ENCODE data around the gene BICRAL.
"Not testable (repeated sequence)": the region's sequence is repeated elsewhere in the genome, so short reads cannot be mapped to it uniquely, and the experiment has no call there.

BICRAL gene

GRCh38 chr6:42766163-42766670 lies 15.6 kb upstream of the BICRAL start:
- DNase-seq, result no peak

GRCh38 chr6:42769051-42769450 lies 12.8 kb upstream of the BICRAL start:
- DNase-seq, result no peak

DNA sequence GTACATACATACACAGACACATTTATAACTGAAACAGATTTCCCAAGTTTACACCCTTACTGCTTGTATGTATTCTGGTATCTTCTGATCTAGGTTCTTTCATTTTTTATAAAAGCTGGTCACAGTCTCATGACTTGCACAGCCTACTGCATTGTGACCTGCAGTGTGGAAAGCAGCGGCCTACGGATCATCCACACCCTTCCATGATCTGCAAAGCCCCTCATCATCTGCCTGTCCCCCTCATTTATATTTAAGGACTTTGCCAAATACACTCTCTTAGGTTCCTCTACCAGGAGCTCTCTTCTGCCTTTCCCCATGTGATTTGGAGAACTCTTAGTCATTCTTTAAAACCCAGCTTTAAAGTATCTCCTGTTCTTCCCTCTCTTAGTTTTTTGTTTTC lies 12.0 kb upstream of the BICRAL start:
- no peak for DNase-seq

DNA sequence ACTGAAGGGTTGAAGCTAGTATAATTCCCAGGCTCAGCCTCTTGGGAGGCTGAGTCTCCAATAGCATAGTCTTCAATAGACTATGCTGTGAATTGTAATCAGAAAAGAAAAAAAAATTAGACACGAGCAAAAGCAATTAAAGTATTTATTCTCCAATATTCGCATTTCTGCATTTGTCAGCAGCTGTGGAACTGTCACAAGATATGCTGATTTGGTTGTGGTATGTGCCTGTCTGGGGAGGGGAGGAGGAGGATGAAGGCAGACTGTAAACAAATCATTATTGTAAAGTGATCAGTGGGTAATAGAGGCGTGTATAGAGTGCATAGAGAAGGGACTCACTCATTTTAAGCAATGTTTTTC lies 10.1 kb upstream of the BICRAL start:
- DNase-seq, result no peak

DNA sequence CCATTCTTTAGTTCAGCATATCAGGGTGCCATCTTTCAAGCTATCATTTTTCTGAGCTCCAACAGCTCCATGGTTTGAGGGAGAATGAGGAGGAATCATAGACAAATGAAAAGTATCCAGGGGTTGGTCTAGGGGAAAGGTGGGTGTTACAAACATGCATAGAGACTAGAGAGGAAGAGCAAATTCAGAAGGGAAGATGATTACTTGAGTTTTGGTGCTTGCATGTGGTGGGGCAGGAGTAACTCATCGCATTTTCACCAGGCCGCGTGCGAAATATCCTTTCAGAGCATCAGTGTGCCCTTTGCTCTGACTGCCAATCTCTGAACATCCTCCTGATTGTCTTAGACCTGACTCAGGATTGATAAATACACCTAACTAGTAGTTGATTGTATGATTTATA lies 7.7 kb upstream of the BICRAL start:
- DNase-seq, result no peak

DNA sequence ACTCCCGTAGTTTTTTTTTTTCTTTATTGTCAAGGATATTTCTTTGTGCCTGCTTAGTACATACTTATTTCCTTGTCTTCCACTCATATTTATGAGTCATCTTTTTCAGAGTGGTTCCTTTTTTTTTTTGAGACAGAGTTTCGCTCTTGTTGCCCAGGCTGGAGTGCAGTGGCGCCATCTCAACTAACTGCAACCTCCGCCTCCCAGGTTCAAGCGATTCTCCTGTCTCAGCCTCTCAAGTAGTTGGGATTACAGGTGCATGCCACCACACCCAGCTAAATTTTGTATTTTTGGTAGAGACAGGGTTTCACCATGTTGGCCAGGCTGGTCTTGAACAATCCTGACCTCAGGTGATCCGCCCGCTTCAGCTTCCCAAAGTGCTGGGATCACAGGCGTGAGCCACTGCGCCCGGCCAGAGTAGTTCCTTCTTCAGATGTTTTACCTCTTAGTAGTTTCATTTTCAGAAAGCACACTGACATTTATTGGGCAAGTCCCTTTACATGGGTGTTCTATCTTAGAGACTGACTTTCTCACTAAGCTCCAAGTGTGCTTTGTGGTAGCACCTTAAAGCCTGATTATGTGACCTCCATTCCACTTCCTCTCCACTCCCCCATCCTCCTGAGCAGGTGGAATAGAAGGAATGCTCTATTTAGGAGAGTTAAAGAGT lies 6.9 kb upstream of the BICRAL start:
- DNase-seq, result not testable (repeated sequence)

DNA sequence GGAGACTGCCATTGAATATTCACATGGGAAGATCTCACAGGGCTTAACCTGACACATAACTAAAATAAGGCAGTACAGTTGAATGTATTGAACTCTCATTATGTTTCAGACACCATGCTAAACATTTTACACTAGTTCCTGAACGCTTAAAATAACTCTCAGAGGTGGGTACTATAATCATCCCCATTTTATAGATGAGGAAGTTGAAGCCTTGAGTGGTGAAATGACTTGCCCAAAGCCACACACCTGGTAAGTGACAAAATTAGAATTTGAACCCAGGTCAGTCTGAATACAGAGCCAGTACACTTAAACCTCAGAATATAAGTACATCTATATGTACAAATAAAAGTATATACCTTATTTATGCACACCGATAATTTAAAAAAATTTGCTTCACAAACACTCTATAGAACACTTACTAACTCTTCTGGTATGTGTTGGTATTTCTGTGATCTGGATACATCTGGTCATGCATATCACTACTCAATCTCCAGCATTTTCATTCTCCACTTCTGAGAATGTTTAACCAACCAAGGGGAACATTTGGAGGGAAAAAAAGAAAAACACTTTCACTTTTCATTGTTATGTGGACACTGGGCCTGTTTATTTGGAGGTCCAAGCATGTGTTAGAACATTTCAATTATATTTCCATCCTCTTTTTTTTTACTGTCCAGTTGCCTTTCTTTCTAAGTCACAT lies 4.6 kb upstream of the BICRAL start:
- DNase-seq, result no peak

- no peak for DNase-seq
Observed at GRCh38 chr6:42778122-42778521, 3.7 kb upstream of the BICRAL start.

DNA sequence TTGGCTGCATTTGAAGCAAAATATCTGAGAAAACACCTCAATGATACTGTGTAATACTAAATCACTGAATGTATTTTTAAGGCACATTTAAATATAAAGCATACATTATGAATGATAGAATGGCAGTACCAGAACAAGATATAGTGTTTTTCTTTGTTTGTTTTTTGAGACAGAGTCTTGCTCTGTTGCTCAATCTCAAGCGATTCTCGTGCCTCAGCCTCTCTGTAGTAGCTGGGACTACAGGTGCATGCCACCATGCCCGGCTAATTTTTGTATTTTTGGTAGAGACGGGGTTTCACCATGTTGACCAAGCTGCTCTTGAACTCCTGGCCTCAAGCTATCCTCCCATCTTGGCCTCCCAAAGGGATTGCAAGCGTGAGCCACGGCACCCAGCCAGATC lies 2.3 kb upstream of the BICRAL start:
- no peak for DNase-seq

DNA sequence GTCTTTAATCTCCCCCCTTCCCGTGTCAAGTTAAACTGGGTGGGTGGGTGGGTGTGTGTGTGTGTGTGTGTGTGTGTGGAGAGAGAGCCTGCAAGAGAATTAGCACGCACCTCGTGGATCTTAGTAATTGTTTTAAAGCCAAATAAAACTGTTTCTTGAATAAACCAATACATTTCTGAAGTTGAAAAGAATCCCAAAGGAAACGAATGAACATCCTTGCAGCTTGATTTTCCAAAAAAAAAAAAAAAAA lies 381 bp upstream of the BICRAL start:
- no peak for DNase-seq

DNA sequence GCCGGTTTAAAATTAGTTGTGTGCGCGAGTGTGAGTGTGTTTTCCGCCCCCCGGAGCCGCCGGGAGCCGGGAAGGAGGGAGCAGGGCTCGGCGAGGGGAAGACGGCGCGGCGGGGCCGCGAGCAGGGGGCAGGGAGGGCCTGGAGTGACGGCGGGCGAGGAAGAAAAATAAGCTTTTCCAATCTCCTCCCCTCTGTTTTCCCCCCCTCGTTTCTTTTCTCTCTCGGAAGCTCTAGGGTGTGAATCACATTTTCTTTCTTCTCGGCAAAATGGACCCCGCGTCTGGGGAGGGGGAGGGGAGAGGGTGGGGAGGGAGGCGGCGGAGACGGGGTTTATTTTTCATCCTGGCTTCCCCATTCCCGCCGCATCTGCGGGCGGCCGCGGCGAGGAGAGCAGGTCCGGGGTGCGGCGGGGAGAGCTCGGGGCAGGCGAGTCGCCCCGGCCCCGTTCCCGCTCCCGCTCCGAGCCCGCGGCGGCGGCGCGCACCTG lies 881 bp downstream of the BICRAL start:
- DNase-seq, result peak; percentile 29

DNA sequence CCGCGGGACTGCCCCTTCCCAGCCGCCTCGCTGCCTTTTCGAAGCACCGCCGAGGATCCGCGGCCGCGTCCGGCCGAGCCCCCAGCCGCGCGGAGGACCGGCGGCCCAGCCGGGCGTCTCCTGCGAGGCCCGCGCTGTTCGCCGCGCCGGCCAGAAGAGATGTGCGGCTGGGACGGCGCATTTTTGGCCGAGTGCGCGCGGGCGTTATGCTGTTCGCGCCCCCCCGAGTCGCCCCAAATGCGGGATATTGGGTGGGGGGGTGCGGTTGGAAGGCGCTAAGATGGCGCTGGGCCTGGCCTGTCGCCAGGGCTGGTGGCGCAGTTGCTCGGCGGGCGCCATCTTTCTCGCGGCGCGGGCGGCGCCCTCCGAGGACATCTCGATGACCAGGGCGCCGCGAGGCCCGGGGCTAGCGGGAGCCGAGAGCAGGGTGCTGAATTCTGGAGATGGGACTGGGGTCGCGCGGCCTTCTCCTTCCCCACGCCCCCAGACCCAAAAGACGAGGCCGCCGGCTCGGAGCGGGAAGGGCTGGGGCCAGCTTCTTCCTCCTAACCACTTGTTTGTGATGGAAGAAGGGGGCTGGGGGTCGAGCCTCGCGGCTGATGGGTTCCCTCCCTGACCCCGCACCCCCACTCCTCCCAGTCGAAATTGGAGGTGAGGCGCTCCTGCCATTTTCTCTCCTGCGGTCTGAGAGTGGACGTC lies 1.5 kb downstream of the BICRAL start:
- peak; percentile 14 for DNase-seq

GRCh38 chr6:42783876-42784642 lies 2.2 kb downstream of the BICRAL start:
- DNase-seq, result no peak

DNA sequence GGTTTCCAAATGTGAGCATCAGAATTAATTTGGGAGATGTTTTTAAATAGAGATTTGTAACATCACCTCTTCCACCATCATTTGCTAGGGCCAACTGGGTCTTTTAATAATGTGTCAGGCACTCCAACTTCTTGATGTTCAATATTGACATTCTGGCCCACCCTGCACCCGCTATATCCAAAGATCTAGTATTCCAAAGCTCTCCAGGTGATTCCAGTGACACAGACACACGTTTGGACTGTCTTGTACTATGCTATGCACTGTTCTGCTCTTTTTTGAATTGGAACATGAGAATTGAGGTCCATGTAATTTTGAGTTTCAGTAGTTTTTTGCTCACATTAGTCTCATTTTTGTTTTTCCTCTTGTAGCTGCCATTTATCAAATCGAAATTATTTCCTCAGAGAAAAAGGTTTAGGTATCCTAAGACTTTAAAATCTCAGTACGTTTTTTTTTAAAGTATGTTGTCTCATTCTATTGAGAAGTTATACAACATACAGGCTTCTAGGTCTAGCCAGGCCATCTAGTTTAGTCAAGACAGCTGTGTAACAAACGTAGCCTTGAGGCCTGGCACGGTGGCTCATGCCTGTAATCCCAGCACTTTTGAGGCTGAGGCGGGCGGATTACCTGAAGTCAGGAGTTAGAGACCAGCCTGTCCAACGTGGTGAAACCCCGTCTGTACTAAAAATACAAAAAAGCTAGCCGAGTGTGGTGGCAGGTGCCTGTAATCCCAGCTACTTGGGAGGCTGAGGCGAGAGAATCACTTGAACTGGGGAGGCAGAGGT lies 3.1 kb downstream of the BICRAL start:
- no peak for DNase-seq

- no peak for DNase-seq
Observed at GRCh38 chr6:42786525-42786985, 4.7 kb downstream of the BICRAL start.

- DNase-seq, result no peak
Observed at GRCh38 chr6:42787063-42787472, 5.2 kb downstream of the BICRAL start.

DNA sequence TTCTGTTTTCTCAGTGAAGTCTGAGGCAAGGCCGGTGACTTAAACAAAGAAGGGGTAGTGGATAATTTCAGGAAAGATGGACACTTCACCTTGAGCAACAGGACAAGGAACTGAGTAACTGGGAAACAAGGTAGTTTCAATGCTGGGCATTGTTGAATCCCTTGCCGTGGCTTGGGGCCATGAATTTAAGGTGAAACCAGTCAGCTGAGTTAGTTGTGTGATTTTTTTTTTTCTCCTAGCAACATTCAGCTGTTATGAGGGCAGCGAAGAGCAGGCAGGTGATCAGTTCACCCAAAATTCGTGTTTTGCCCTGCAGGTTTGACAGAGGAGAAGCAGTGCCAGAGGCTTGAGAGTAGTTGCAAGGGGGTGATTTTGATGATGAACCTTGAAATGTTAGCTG lies 6.8 kb downstream of the BICRAL start:
- no peak for DNase-seq

DNA sequence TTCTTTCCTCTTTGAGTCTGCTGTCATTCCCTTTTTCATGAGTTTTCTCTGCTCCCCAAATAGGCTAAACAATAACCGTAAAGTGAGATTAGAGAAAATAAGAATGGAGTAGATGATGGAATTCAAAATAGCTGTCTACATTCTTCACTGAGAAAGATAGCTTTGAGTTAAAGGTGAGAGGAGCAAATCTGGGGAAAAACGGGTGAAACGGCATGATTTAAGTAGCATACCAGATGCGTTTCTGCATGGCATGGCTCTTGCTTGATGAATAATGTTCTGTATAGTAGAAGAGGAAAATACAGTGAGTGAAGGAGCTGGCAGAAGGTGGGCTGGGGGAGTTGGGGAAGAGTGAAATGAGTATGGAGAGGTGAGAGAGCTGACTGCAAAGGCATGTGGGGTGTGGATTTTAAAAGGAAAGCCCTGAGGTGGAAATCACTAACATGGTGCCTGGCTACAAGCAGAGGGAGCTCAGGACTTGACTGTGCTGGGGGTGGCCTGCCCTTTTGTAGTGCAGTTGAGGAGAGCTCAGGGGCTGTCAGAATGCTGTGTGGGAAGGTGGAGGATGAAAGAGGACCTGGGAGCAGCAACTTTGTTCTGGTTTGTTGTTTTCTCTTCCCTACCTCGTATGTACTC lies 8.8 kb downstream of the BICRAL start:
- no peak for DNase-seq

DNA sequence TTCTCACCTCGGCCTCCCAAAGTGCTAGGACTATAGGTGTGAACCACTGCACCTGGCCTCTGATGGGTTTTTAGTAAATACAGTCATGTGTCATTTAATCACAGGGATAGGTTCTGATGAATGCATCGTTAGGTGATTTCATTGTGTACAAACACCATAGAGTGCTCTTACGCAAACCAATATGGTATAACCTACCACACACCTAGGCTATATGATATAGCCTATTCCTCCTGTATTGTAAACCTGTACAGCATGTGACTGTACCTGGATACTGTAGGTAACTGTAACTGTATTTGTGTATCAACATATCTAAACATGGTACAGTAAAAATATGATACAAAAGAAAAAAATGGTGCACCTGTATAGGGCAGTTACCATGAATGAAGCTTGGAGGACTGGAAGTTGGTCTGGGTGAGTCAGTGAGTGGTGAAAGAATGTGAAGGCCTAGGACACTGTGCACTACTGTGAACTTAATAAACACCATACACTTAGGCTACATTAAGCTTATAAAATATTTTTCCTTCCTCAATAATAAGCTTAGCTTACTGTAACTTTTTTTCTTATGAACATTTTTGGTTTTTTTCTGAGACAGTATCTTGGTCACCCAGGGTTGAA lies 10.0 kb downstream of the BICRAL start:
- DNase-seq, result peak; percentile 68

GRCh38 chr6:42795651-42796050 lies 13.8 kb downstream of the BICRAL start:
- no peak for DNase-seq

DNA sequence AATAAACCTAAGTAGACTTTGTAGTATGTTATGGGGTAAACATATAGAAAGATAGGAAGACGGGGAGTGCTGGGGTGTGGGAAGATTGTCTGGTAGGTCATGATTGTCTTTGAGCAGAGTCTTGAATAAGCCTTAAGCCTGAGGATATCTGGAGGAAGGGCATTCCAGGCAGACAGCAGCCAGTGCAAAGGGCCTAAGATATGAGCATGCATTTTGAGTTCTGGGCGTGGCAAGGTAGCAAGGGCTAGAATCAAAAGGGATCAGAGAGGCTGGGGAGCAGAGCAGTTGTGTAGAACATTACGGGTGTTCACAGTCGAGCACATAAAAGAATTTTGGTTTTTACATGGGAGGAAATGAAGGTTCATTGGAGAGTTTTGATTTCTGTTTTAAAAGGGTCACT lies 14.3 kb downstream of the BICRAL start:
- DNase-seq, result no peak

- DNase-seq, result not testable (repeated sequence)
Observed at GRCh38 chr6:42797696-42798095, 15.8 kb downstream of the BICRAL start.

Measured in DMS153 (cell line).